RPMI8226 (cell line): ENCODE measurements around the gene PEPD.

Source experiments
- DNase-seq: peaks from one replicate; pipeline ENCODE4 v3.0.0-alpha.2; 2015

Gene PEPD

DNA sequence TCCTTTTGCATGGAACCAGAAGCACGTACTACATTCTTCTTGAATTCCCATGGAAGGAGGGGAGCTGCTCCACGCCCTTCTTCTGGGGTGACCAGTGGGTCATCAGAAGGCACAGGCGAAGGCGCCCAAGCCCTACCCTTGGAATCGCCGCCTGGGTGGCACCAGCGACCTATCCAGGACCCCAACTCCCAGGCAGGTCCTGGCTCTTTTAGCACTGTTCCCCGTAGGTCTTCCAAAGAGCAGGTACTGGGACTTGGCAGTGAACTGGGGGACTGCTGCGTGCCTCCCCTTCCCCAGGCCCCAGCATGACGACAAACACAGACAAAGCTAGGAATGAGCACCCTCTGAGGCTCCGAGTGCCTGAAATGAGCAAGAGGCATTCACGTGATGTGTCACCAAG is 103.1 kb downstream of the PEPD start:
- no peak for DNase-seq

DNA sequence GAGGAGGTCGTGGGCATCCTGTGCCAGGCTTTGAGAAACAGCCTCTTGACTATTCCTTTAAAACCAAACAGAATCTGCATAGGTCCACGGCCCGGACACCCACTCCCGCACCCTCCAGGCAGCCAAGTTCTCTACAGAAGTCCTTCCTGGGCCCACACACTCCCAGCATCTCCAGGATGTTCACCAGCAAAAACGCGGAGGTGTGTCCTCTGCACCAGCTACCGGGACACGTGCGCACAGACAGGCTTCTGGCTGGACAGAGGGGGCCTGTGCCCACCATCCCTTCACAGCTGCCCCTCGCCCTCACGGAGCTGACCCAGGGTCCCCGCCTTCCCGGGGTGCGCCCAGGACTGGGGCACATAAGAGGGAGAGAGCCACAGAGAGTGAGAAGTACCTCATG is 103.8 kb downstream of the PEPD start:
- no peak for DNase-seq

DNA sequence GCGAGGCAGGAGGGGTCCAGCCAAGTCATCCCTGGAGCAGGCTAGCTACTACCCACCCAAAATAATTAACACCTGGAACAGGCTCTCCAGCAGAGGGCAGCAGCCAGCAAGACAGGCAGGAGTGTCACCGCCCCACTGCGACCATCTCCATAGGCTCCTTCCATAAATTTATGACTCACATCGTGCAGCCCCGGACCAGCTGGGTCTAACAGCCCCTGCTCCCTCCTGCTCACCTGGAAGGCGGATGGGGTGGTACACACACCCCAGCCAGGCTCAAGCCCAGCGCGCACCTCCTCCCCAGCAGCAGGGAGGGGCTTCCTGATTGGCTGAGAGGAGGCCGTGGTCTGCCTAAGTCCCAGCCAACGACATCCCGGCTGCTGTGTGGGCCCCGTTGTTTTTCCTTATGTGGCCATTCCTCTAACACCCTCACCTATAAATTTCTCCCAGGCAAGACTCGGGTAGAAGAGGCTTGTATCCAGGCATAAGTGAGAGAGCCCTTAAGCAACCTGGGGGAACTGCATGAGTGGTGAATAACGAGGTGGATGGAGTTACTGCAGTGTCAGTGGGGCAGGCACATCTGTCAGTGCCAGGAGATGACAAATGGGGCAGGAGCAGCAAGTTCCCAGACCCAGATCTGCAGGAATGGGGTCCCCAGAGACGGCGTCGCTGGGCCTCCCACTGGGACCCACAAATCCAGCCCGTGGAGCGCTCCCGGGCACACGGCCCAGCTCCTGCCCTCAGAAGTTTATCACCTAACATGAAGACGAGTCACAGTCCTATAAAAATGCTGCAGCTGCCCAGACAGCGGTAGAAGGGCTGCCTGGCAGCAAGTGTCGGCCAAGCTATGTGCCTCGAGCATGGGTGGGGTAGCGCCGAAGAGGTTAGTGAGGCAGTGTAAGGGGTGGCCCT is 105.0 kb downstream of the PEPD start:
- DNase-seq = peak; percentile 62

DNA sequence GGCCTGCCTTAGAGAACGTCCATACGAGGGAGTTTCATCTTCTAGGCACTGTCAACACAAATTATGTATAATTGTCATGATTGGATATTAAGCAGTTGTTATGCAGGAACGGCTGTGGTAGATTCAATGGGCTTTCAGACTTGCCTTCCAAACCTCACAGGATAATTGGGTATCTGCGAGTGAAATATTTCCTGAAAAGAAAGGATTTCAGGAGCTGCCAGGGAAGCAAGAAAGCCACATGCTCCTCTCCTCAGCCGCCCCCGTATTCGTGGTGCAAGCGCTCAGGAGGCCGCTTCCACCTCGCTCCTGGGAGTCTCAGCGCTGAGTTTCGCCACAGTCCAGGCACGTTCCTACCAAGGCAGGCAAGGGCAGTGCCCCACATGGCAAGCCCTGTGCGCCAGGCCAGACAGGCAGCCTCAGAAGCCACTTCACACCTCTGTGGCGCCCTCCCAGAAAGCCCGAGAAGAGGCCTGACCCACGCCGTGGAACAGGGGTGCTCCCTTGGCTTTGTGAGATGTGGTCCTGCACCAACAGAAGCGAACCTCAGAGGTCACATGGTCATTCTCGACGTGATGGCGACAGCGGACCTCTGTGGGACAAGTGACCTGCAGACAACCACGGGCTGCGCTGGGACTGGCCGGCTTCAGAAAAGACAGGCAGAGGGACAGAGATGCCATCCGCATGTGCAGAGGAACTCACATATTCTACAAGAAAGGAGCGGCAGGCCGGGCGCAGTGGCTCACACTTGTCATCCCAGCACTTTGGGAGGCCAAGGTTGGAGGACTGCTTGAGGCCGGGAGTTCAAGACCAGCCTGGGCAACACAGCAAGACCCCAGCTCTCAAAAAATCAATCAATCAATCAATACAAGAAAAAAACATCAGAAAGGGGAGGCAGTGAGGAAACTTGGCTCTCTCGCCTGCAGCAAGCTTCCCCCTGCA is 106.7 kb downstream of the PEPD start:
- no peak for DNase-seq

DNA sequence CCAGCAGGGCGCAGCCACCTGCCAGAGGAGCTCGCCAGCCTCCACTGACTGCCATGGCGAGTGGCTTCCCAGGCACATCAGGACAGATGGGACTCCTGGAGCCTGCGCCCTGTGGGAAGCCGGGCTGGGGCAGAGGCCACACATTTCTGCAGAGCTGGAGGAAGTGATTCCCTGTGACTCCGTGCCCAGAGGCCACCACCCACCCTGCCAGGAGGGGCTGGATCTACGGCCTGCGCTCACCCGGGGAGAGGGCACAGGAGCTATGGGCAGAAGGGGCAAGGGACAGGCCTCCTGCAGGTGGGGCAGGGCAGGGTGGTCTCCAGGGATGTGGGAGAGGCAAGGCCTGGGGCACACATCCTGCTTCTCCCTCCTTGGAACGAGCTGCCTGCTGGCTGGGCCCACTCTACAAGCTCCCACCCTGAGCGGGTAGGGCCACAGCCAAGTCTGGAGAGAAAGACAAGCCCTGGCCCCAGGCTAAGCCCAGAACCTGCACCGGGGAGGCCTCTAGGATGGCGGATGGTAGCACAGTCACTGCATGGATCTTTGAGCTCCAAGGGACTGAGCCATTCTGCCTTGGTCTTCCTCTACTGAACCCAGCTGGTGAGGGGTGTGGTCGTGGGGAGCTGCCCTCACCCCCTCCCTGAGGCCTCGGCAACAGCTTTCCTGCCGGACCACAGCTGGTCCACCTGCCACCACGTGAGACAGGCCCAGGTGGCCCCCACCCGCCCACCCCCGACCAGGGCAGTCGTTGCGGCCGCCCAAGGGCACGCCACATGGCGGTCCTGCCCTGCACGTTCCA is 107.5 kb downstream of the PEPD start:
- no peak for DNase-seq

DNA sequence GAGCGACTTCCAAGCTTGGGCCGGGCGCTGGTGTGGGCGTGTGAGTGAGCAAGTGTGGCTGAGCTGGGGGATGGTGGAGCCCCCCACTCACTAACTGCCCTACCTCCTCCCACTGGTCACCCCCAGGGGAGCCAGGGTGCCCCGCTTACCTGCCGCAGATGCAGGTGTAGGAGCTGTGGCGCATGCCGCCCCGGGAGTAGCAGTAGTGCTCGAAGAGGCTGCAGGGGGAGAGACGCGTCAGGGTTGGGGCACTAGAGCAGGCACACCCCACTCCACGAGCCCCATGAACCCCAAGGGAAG is 108.2 kb downstream of the PEPD start:
- DNase-seq = no peak

DNA sequence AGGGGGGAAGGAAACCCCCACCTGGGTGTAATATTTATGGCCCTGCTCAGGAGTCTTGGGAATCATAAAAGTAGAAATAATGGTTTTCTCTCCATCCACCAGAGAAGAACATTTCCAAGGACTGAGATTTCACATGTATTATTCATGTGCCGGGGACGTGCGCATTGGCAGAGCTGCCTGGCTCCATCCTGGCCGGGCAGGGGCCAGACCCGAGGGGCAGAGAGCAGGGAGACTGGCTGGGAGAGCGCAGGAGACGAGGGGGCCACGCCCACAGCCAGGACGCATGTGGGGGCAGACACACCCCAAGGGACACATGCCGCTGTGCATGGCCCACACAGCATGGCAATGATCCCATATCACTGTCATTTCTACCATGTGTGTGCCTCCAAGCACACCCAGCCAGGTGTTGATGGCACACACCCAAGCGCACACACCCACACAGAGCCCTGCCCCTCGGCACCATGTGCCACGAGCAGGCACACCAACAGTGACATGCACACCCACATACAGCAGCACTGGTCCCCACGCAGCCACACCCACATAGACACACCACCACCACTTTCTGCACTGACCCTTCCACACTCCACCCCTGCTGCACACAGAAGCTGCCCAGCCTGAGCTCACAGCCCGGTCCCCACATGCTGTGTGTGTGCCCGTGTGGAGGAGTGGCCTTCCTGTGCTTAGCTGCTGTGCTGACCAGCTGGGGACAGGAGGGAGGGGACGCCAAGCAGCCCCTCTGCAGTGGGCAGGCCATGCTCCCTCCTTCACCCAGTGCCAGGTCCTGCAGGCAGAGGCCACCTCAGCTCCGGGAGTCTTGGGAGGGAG is 108.8 kb downstream of the PEPD start:
- DNase-seq = no peak

DNA sequence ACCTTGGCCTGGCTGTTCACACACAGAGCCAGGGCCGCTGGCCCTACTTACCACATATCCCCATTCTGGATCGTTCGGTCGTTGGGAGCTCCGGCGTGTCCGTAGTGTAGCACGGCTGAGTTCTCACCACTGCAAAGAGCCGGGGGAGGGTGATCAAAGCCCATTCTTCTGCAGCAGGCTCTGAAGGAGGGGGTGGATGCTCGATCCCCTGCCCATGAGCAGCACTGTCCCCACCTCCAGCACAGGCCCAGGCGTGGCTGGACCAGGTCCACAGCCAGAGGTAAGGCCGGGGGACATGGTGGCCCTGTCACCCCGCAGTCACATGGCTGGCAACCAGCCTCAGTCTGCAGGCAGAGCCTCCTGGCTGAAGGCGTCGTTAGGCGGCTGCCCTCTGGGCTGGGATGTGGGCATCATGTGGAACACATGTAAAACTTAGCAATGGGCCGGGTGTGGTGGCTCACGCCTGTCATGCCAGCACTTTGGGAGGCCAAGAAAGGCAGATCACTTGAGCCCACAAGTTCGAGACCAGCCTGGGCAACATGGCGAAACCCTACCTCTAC is 109.9 kb downstream of the PEPD start:
- no peak for DNase-seq

DNA sequence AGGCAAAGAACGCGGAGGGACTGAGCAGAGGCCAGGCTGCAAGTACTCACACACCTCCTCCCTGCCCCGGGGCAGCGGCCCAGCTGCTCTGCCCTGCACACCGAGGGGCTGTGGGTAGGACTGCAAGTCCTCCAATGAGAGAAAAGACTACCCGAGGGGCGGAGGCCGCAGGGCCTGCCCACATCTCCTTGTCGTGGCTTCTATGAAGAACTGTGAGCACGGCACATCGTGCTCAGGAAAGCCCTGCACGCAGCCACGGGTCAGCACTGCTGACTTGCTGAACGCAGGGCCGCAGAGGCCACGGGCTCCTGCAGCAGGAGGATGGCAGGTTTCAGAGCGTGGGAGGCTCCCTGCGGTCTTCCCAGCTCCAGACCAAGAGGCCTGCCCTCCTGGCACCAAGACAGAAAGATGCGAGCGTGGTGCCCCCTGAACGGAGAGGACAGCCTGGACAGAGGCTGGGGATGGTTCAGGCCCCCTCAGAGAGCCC is 110.6 kb downstream of the PEPD start:
- DNase-seq = no peak

DNA sequence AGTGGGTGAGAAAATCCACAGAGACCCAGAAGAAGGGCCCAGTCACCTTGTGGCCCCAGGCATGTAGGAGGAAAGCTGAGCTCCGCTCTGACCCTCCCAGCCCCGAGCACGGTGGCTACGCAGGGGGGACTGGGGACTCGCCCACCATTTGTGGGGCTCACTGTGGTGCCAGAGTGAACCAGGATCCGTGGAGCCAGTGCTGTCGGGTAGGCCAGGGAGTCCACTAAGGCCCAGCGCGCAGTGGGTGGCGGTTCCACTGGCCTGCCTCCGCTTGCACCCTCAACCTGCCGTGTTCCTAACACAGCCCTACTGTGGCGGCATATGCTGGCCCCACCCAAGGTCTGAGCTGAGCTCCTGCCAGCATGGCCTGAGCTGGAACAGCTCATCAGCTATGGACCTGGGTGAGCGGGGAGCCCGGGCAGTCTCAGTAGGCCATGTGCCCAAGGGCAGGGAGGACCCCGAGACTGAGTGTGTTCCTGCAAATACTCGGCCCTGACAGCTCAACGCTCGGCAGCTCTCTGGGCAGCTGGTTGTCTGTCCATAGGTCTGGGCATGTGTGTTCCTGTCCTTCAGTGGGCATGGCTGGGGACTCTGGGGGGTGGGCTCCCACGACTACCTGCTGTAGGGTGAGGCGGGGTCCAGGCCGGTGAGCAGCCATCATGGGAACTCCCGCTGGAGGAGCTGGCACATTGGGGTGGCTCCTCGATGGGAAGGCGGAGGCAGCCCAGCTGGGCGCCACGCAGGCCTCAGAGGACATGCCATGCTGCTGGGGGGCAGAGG is 111.5 kb downstream of the PEPD start:
- no peak for DNase-seq

DNA sequence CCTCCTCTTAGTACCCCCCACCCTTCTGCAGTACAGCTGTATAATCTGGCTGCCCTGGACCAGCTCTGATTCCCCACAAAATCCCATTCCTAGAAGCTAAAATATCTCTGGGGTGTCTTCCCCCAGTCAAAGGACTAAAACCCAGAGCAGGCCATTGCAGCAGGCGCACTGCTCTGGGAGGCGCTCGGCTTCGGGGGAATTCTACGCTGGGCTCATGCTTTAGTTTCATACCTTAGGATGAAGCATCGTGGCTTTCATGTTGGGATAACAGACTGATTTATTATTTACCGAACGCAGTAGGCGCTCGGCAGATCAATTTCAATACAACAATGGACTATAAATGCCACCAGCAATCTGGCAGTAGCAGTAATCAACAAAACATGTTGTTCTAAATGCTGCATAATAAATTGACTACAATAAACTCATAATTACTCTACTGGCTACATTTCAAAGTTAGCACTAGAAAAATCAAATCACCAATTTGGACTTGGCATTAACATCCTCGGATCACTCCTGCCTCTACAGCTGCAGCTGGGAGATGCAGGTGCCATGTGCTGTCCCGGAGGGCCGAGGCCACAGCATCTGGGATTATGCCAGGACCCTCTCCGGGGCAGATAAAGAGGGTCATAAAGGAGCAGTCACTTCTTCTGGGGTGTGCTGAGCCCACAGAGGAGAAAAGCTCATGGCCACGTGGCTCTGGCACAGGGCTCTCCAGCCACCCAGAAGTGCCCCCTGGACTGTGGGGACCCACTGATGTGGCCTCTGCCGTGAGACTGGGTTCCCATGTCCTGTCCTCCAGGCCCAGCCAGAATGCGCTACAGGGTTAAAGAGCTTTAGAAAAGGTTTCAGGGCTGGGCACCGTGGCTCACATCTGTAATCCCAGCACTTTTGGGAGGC is 112.8 kb downstream of the PEPD start:
- DNase-seq = no peak

DNA sequence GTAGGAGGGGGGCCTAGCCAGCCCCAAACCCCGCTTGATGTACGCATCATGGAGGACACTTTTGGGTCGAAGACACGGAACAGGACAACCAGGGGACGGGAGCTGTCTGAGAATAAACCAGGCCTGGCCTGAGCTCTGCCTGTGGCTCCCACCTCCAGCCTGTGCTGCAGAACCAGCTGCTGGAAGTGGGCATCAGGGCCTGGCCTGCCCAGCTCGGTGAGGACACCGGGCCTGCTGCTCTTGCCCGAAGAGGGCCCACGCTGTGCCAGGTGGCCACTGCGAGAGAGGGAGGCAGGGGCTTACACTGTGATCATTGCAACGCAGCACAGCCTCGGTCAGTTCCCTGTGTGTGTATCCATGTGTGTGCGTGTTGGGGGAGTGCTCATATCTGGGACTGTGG is 113.5 kb downstream of the PEPD start:
- no peak for DNase-seq

DNA sequence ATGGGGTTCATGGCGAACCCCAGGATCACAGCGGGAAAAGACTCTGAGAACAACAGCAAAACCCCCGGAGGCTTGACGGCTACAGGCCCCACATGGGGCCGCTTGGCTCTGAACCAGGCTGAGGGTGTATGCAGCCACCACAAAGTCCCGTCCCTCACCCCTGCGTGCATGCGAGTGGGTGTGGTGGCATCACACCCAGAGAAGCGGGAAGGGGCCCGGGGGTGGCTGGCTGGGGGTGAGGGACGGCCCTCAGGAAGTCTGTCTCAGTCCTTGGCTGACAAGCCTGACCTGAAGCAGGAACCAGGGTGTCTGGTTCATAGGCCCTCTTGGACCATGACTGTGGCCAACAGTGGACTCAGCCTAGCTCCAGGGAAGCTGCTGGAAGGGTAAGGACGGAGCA is 113.9 kb downstream of the PEPD start:
- no peak for DNase-seq

DNA sequence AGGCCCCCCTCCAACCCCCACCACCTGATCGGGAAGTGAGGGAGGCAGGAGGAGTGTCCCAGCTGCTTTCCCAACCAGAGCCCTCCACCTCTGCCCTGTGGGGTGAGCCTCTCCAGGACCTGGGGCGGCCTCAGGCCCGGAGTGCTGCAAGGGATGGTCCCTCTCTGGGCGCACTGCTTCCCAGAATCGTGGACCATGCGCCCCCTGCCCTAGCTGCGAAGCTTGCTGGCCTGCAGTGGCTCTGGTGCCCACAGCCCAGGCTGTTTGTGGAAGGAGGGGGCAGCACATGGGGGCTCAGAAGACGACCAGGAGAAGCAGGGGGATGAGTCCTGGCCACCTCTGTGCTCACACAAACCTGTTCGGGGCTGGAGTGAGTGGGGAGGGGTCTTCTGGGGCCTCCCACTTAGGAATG is 114.4 kb downstream of the PEPD start:
- DNase-seq = no peak

DNA sequence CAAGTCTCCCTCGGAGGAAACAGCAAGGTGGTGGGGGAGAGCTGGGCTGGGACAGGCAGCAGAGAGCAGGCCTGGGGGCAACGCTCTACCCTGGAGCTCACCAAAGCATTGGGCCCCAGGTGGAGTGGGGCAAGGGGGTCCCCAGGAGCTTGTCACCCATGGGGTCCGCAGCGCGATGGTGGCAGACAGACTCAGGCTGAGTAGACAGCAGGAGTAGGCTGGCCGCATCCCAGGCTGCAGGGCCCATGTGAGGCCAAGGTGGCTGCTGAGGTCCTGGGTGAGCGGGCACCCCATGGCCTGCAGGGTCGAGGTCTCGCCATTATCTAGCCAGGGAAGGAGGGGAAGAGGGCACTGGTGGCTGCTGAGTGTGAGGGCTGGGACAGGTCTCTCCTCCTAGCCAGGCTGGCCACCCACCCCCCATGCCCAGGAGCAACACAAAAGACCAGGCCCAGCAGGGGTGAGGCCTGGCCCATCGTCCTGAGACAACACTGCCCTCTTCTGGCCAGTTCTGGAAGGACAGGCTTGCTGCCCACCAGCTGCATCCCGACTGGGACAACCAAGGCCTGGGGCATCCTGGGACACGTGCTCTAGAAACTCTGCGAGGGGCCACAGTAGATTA is 115.0 kb downstream of the PEPD start:
- DNase-seq = peak; percentile 46

DNA sequence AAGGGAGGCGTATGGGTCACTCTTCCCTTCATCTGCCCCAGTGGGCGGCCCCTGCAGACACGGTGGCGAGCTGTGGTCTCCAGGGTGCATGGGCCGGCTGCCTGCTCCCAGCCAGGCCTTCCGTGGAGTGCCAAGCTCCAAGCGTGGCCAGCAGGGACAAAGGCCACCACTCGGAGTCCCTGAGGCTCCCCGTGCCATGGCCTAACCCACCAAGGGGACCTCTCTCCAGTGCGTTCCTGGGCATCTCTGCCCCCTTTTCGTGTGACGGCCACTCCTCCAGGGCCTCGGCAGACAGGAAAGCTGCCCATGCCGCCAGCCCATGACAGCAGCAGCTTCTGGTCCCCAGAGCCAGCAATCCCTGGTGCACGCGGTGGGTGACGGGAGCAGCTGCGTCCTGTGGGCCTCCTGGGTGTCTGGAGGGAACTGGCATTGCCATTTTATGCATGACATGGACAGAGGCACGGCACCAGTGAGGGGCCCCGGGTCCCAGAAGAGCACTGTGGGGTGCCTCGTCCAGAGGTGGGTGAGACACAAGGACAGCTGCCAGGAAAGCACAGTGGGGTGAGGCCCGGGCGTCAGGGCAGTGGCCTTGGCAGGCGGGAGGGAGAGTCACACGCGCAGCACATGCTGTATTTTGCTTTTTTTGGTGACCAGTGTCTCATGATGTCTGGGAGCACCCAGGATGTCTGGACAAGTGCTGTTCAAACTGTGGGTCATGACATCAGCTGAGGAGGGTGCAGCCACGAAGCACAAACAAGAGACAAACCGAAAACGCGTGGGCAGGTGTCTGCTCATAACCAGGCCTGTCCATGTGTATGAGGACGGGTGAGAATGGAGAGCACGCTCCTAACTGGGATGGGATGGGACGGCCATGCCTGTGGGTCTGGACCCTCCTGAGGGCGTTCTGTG is 115.8 kb downstream of the PEPD start:
- no peak for DNase-seq

DNA sequence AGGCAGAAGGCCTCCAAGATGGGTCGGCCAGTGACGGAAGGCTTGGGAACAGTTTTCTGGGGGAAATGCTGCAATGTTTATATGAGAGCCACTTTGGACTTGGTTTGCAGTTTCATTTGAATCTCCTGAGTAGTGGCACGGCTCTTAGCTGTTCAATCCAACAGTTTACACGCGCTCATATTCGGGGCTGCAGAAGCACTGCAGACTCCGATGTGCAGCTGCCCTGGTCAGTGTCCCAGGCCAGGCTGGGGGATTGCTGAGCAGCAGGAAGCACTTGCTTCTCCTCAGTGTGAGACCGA is 116.4 kb downstream of the PEPD start:
- no peak for DNase-seq

DNA sequence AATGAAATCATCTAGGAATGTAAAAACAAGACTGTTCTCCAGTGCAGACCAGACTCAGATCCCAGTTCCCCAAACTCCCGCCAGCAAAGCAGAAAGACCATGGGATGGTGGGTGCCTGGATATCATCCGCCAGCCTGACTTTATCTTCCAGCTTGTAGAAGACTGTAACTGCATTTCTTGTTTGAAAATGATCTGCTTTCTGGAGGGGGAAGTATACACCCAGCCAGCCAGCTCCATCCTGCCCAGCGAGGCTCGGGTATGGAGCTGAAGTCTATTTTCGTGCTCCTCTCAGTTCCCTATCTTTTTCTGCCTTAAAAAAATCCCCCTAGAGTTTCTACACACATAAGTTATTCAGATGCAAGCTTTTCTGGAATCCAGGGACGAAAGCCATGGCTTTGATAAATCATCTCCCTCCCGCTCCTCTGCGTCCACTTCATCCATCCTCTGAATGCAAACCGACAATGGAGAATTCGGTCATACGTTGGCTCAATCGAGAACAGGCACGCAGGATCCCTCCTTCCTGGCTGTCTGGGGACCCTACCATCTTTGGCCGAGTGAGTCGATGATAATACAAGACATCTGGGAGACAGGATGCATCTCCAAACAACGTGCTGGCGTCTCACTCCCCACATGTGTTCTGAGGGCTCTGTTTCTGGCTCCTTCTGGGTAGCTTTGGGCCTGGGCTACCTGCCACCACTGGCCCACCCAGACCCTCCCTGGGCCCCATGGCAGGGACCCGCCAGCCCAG is 116.9 kb downstream of the PEPD start:
- no peak for DNase-seq
